Thyroid gland (tissue), 4 donors: Measurements from ENCODE around the gene MVB12B. TPM values are rescaled to one million over a fixed set of nuclear protein-coding genes. Genes with fewer than 3 reads are reported as not detected.

Source experiments
- DNase-seq, 2 donors: peaks; one replicate each; pipeline ENCODE4 v3.0.0-alpha.2; 2019
- H3K27ac ChIP-seq, 3 donors: fragments of 200-600 bp; sonication (generic); 1 replicate in 2 of 3; 2 replicates in 1 of 3; pipeline ENCODE4 v1.5.1; 2016 to 2019; ENCODE audit warnings: mild to moderate bottlenecking in 1 of 3, moderate library complexity in 1 of 3
- H3K27me3 ChIP-seq: fragments of 200-600 bp; sonication (generic); one replicate; pipeline ENCODE4 v1.5.1; 2019
- H3K36me3 ChIP-seq, 2 donors: fragments of 200-600 bp; sonication (generic); one replicate each; pipeline ENCODE4 v1.5.1; 2016 to 2019
- H3K4me1 ChIP-seq, 2 donors: fragments of 200-600 bp; sonication (generic); one replicate each; pipeline ENCODE4 v1.5.1; 2017 to 2019
- H3K4me3 ChIP-seq, 3 donors: fragments of 200-600 bp; sonication (generic); replicated peaks in 1 of 3; 1 replicate in 2 of 3; 2 replicates in 1 of 3; pipeline ENCODE4 v1.5.1; 2016; ENCODE audit warnings: mild to moderate bottlenecking in 1 of 3
- H3K9me3 ChIP-seq: fragments of 200-600 bp; sonication (generic); one replicate; pipeline ENCODE4 v1.5.1; 2017
- CTCF ChIP-seq, 6 experiments: fragments of 200-600 bp in 3 of 6; fragments of 450-650 bp in 3 of 6; sonication (generic) in 3 of 6; IDR thresholded peaks; one replicate each; pipeline ENCODE4 v1.5.1; 2016 to 2019; ENCODE audit warnings: antibody characterized with exemption in 6 of 6, mild to moderate bottlenecking in 2 of 6, inconsistent platforms in 1 of 6, moderate library complexity in 1 of 6
- POLR2A ChIP-seq, 2 donors: fragments of 450-650 bp; IDR thresholded peaks; one replicate each; pipeline ENCODE4 v1.6.1; 2017; ENCODE audit warnings: antibody characterized with exemption in 2 of 2, mild to moderate bottlenecking in 2 of 2, moderate library complexity in 1 of 2
- WGBS, 2 donors: methylation state at CpG; one replicate each; pipeline ENCODE4 v1.1.5; 2017; 5-methylcytosine and 5-hydroxymethylcytosine counted together
- intact Hi-C: fragments of 100-400 bp; cut with DNase I; formaldehyde crosslinking; loops from one replicate; pipeline ENCODE4 v1.15.1; 2023
- total RNA-seq, 4 donors: library from RNA; depleted of rRNA; stranded (reverse); fragments of >200 nt; gene quantifications; one replicate each; pipeline ENCODE4 v1.2.3, GENCODE V29; 2016

The MVB12B gene
- total RNA-seq, 4 donors from 2014 or later: 13.4 to 19.3 (median 15.5) TPM

GRCh38 chr9:126428534-126429175 is 102.0 kb downstream of the MVB12B start:
- Histone ChIP-seq H3K27ac (no peak overlapping the region), H3K4me3 (no peak overlapping the region), H3K27me3 (no peaks in the 10 kb centered on the region), H3K9me3 (no peaks in the 10 kb centered on the region), H3K36me3 (no peaks in the 10 kb centered on the region), H3K4me1 (peaks cover 26 to 27% of the 10 kb centered on the region in 2 donors)
- TF ChIP-seq POLR2A (IDR thresholded peaks at IDR 0.05) (no peak), CTCF (IDR thresholded peaks at IDR 0.05) (no peak)
- no peak for DNase-seq
- intact Hi-C loops: no loop called here
- WGBS, 2 donors: 97 to 99% methylated on average over 9 of the region's 9 CpGs

- Histone ChIP-seq H3K9me3 (no peaks in the 10 kb centered on the region), H3K36me3 (no peaks in the 10 kb centered on the region), H3K27me3 (no peaks in the 10 kb centered on the region), H3K4me3 (no peak overlapping the region), H3K27ac (no peak overlapping the region), H3K4me1 (peaks cover 23 to 24% of the 10 kb centered on the region in 2 donors)
- TF ChIP-seq CTCF (IDR thresholded peaks at IDR 0.05) (no peak), POLR2A (IDR thresholded peaks at IDR 0.05) (no peak)
- DNase-seq: no peak
- intact Hi-C loops: no loop called here
- 96 to 98% methylated on average over 8 of the region's 8 CpGs for WGBS, 2 donors
Observed at GRCh38 chr9:126429190-126429589, 102.6 kb downstream of the MVB12B start.

GRCh38 chr9:126430124-126430523 is 103.5 kb downstream of the MVB12B start:
- 87 to 91% methylated on average over 6 of the region's 6 CpGs for WGBS, 2 donors
- Histone ChIP-seq H3K4me1 (peaks cover 23 to 24% of the 10 kb centered on the region in 2 donors), H3K4me3 (no peak overlapping the region), H3K27me3 (no peaks in the 10 kb centered on the region), H3K36me3 (no peaks in the 10 kb centered on the region), H3K9me3 (no peaks in the 10 kb centered on the region), H3K27ac (peak overlapping the region in 2 of 3 donors; percentile 40 to 66)
- TF ChIP-seq POLR2A (IDR thresholded peaks at IDR 0.05) (no peak), CTCF (IDR thresholded peaks at IDR 0.05) (no peak)
- intact Hi-C loops: no loop called here
- DNase-seq: no peak

- H3K9me3 ChIP-seq: no peaks in the 10 kb centered on the region
Observed at GRCh38 chr9:126431077-126431742, 104.6 kb downstream of the MVB12B start.

More at GRCh38 chr9:126431077-126431742, 104.6 kb downstream of the MVB12B start:
- peak; percentile 85 to 87 for DNase-seq
- Histone ChIP-seq H3K36me3 (no peaks in the 10 kb centered on the region), H3K4me3 (no peak overlapping the region), H3K27ac (peak overlapping the region in 2 of 3 donors; percentile 40 to 66), H3K4me1 (peaks cover 23 to 24% of the 10 kb centered on the region in 2 donors), H3K27me3 (no peaks in the 10 kb centered on the region)
- 46 to 49% methylated on average over 11 of the region's 11 CpGs for WGBS, 2 donors
- intact Hi-C loops: no loop called here
- TF ChIP-seq CTCF (IDR thresholded peaks at IDR 0.05): no peak
- TF ChIP-seq POLR2A (IDR thresholded peaks at IDR 0.05): no peak
